NCI-H2107 treated with DMSO at 0.1 percent for 48 hours (cell line): Measurements from ENCODE around the gene CCDC152.

Experiments used
- DNase-seq: peaks from one replicate; lab custom pipeline; 2025; ENCODE audit not compliant: unreplicated experiment; lab: John Stamatoyannopoulos, UW

CCDC152 gene

GRCh38 chr5:42779083-42779482, 22.5 kb downstream of the CCDC152 start:
- DNase-seq = no peak

GRCh38 chr5:42781584-42781983, 25.0 kb downstream of the CCDC152 start:
- DNase-seq = no peak

GRCh38 chr5:42784132-42784531, 27.5 kb downstream of the CCDC152 start:
- DNase-seq = no peak

- no peak for DNase-seq
Measured at GRCh38 chr5:42785756-42786155, 29.1 kb downstream of the CCDC152 start.

GRCh38 chr5:42787073-42787472, 30.5 kb downstream of the CCDC152 start:
- no peak for DNase-seq

GRCh38 chr5:42787845-42788244, 31.2 kb downstream of the CCDC152 start:
- no peak for DNase-seq

GRCh38 chr5:42791151-42791550, 34.5 kb downstream of the CCDC152 start:
- peak; percentile 77 for DNase-seq

- no peak for DNase-seq
Measured at GRCh38 chr5:42798284-42799240, 41.9 kb downstream of the CCDC152 start.

GRCh38 chr5:42799241-42799608, 42.6 kb downstream of the CCDC152 start:
- DNase-seq = no peak

GRCh38 chr5:42799668-42800114, 43.1 kb downstream of the CCDC152 start:
- DNase-seq = no peak

- DNase-seq = no peak
Measured at GRCh38 chr5:42800748-42801330, 44.2 kb downstream of the CCDC152 start.

- DNase-seq = no peak
Measured at GRCh38 chr5:42801516-42802166, 45.0 kb downstream of the CCDC152 start.

- no peak for DNase-seq
Measured at GRCh38 chr5:42804717-42805339, 48.2 kb downstream of the CCDC152 start.

- DNase-seq = no peak
Measured at GRCh38 chr5:42806004-42806700, 49.5 kb downstream of the CCDC152 start.

- DNase-seq = no peak
Measured at GRCh38 chr5:42806701-42807262, 50.2 kb downstream of the CCDC152 start.

GRCh38 chr5:42807722-42808447, 51.3 kb downstream of the CCDC152 start:
- DNase-seq = no peak

GRCh38 chr5:42808888-42809611, 52.4 kb downstream of the CCDC152 start:
- DNase-seq = no peak

GRCh38 chr5:42810834-42811590, 54.4 kb downstream of the CCDC152 start:
- no peak for DNase-seq
